ENCODE results near the gene HOMER2.

- TF ChIP-seq CTCF (conservative IDR thresholded peaks at IDR 0.05; ENCODE audit: low read length) (no peak), EZH2phosphoT487 (IDR thresholded peaks at IDR 0.05; ENCODE audit: borderline replicate concordance) (no peak)
Observed at GRCh38 chr15:82864967-82865366, 87.6 kb downstream of the HOMER2 start.

Measured in Loucy (cell line).